Hair follicular keratinocyte (primary cell): Measurements from ENCODE around the gene PDE9A. TPM values are rescaled to one million over a fixed set of nuclear protein-coding genes. Genes with fewer than 3 reads are reported as not detected.

Experiments used
- total RNA-seq: library from RNA; depleted of rRNA; stranded (reverse); fragments of >200 nt; gene quantifications from 2 replicates; pipeline ENCODE4 v1.2.3, GENCODE V29; 2015

Gene PDE9A
- total RNA-seq = 0.19 and 2.3 TPM in 2 replicates

DNA sequence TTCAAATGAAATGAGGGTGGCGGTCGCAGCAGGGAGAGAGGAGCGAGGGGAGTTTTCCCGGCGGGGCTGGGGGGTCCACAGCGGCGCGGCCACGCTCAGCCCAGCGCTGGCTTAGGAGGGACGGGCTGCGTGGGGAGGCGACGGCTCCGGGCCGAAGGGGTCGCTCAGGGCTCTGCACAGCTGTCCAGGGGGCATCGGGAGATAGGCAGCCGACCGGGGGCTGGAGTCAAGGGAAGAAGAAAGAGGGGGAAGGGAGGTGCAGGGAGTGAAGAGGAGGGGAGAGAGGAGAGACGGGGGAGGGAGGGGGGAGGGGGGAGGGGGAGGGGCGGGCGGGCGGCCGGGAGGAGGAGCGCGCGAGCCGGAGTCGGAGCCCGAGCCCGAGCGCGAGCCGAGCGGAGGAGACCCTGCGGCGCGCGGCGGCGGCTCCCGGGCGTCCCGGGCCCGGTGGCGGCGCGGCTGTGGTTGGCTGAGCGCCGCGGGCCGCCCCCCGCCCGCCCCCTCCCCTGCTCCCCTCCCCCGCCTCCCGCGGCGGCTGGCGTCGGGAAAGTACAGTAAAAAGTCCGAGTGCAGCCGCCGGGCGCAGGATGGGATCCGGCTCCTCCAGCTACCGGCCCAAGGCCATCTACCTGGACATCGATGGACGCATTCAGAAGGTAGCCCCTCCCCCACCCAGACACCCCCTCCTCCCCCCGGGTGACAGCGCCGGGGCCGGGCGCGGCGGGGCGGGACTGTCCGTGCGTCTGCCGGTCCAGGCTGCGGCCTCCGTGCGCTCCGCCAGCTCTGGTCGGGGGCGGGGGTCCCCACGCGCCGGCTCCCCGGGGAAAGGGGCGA, at the start of gene PDE9A:
PDE9A (plus strand) TSS at position 391 of the 831 bp plus-strand sequence; CDS start at position 585, 194 bp downstream.

Other genes starting within 250 kb of the PDE9A start
- not detected in 2 replicates for gene UBASH3A, start 249.7 kb upstream of the PDE9A start, total RNA-seq
- 1.3 TPM in 1 of 2 replicates, not detected in the other for gene RSPH1, start 157.4 kb upstream of the PDE9A start, total RNA-seq
- 3.9 and 4.9 TPM in 2 replicates for gene SLC37A1, start 139.8 kb upstream of the PDE9A start, total RNA-seq
- gene WDR4, start 225.9 kb downstream of the PDE9A start, total RNA-seq = 6.2 and 12.2 TPM in 2 replicates
- gene NDUFV3, start 239.7 kb downstream of the PDE9A start, total RNA-seq = 41.7 and 47.2 TPM in 2 replicates